HG03139 (cell line): ENCODE data around the gene GDI1.

Source experiments
- ATAC-seq: cut with Tn5 transposase; IDR thresholded peaks from one replicate; pipeline ENCODE4 v1.9.1; 2021; ENCODE audit not compliant: unreplicated experiment

GDI1 gene

GRCh38 chrX:154459832-154460231 lies 22.9 kb downstream of the GDI1 start:
- no peak for ATAC-seq

GRCh38 chrX:154460326-154460725 lies 23.4 kb downstream of the GDI1 start:
- ATAC-seq: no peak

GRCh38 chrX:154462396-154462795 lies 25.4 kb downstream of the GDI1 start:
- ATAC-seq: no peak

DNA sequence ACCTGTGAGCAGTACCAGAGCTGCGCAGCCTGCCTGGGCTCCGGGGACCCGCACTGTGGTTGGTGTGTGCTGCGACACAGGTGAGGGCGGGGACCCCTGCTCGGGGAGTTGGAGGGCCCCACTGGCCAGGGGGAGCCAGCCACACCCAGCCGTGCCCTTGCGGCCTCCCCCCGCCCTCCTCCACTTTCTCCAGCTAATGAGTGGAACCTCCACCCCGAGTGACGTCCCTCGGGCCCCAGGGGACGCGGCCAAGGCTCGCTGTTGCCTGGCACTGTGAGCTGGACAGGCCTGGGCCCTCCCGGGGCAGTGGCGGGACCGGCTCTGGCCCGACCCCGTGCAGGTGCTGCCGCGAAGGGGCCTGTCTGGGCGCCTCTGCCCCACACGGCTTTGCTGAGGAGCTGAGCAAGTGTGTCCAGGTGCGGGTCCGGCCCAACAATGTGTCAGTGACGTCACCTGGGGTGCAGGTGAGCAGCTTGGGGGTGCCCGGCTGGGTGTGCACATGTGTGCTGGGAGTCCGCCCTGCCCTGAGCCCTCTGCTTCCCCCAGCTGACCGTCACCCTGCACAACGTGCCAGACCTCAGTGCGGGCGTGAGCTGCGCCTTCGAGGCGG lies 26.8 kb downstream of the GDI1 start:
- no peak for ATAC-seq

GRCh38 chrX:154464806-154465365 lies 27.9 kb downstream of the GDI1 start:
- no peak for ATAC-seq

GRCh38 chrX:154465601-154466000 lies 28.6 kb downstream of the GDI1 start:
- ATAC-seq: no peak

DNA sequence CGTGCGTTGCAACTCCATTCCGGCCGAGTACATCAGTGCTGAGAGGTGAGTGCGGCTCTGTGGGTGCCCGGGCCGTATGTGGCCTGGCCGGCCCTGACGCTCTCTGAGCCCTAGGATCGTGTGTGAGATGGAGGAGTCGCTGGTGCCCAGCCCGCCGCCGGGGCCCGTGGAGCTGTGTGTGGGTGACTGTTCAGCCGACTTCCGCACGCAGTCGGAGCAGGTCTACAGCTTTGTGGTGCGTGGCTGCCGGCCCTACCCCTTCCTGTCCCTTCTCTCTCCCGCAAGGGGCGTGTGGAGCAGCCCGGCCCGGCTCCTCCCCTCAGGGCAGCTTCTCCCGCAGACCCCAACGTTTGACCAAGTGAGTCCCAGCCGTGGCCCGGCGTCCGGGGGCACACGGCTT lies 29.1 kb downstream of the GDI1 start:
- ATAC-seq: no peak

DNA sequence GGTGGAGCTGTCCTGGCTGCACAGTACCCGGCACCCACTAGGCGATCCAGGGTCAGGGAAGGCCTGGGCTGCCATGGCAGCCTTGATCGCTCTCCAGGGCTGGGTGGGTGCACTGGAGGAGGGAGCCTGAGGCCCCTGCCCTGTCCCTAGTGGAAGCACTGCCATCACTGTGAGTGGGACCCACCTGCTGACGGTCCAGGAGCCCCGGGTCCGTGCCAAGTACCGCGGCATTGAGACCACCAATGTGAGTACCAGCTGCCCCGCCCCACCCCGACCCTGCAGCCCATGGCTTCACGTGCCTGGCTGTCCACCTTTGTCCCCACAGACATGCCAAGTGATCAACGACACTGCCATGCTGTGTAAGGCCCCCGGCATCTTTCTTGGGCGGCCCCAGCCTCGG lies 30.0 kb downstream of the GDI1 start:
- no peak for ATAC-seq

DNA sequence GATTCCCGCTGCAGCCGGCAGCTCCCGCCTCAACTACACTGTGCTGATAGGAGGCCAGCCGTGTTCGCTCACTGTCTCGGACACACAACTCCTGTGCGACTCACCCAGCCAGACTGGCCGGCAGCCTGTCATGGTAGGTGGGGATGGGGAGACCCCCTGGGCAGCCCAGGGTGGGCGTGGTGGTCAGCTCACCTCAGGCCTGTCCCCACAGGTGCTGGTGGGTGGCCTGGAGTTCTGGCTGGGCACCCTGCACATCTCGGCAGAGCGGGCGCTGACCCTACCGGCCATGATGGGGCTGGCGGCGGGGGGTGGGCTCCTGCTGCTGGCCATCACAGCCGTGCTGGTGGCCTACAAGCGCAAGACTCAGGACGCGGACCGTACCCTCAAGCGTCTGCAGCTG lies 30.6 kb downstream of the GDI1 start:
- no peak for ATAC-seq

DNA sequence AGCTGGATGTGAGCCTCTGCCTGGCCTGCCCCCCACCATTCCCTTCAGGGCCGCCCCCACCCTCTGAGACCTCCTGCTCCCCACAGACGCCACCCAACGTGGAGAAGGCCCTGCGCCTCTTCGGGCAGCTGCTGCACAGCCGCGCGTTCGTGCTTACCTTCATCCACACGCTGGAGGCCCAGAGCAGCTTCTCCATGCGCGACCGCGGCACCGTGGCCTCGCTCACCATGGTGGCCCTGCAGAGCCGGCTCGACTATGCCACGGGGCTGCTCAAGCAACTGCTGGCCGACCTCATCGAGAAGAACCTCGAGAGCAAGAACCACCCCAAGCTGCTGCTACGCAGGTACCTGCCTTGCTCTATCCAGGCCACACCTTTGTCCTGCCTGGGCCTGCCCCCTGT lies 31.3 kb downstream of the GDI1 start:
- no peak for ATAC-seq

GRCh38 chrX:154469114-154469513 lies 32.2 kb downstream of the GDI1 start:
- no peak for ATAC-seq

DNA sequence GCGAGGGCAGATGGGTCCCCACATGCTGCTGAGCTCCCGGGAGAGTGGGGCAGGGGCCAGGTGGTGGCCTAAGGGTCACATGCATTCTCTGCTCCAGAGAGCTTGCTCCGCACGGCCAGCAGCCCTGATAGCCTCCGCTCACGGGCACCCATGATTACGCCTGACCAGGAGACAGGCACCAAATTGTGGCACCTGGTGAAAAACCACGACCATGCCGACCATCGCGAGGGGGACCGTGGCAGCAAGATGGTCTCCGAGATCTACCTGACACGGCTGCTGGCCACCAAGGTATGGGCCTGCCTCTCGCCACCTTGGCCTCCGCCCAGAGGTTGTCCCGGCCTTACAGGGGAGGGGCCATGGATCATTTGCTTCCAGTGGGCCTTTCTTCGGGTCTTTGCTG lies 32.9 kb downstream of the GDI1 start:
- ATAC-seq: no peak

- ATAC-seq: no peak
These were observed 33.5 kb downstream of the GDI1 start for GRCh38 chrX:154470434-154470833.

- no peak for ATAC-seq
These were observed 34.1 kb downstream of the GDI1 start for GRCh38 chrX:154470914-154471568.

DNA sequence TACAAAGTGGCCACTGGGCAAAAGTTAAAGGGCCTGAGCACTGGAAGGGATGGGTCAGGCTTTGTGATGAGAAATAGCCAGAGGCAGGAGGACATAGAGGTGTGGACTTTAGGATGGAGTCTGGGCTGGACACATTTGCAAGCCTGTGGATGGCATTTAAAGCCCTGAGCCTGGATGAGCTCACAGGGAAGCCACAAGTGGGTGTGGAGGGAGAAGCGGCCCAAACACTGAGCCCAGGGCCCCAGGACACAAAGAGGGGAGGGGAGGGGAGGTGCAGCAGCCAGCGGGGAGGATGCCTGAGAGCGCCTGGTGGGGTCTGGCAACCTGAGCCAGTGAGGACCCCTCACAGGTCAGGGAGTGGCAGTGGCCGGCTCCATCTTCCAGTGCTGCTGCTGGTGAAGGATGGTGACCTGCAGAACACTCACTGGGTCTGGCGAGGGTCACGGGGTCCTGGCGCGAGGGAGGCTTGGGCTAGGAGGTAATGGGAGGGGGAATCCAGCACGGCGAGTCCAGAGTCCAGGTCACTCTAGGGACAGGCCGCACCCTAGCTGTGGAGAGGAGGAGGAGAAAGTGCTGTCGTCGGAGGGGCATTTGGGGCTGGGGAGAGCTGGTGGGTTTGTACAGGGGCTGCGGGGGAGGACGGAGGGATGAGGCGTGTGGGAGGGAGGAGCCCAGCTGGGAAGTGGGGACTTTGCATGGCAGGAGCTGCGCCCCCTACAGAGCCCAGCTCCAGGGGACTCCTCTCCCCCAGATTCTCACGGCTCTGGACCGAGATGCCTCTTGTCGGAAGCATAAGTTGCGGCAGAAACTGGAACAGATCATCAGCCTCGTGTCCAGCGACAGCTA lies 35.1 kb downstream of the GDI1 start:
- no peak for ATAC-seq

DNA sequence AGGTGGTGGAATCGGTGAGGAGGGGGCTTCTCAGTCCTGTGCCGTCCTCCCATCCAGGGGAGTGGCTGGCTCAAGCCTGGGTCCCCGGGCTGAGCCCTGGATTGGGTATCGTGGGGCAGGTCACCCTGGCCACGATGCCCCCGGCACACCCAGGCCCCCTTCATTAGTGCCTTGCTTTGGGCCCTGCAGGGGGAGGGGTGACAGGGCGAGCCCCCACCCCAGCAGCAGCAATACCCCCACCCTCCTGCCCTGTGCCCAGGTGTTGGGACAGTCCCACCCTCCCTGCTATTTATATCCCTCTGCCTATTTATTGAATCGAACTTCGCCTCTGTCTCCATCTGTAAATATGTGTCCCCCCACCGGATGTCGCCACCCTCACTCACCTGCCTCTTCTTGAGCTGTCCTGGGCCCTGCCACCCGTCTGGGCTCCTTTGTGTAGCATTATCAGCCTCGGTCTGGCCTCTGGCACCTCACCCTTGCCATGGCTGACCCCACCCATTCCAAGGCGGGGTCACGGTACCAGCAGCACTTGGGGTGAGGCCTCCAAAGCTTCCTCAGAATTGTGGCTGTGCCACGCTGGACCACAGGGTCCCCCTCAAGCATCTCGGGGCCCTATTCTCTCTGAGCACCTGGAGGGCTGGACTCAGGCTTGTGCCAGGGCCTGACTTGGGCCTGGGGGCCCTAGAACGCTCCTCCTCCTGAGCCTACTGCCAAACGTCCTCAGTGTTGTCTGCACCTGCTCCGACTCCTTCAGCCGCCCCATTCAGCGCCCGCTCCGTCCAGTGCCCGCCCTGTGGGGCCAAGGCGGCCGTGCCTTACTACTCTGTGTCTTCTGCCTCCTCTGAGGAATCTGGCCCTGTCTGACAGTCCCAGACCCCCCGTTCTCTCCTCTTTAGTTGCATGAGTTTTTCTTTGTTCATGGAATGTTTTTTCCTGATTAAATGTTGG lies 36.0 kb downstream of the GDI1 start:
- no peak for ATAC-seq

GRCh38 chrX:154473683-154474082 lies 36.7 kb downstream of the GDI1 start:
- no peak for ATAC-seq

GRCh38 chrX:154476821-154477220 lies 39.9 kb downstream of the GDI1 start:
- no peak for ATAC-seq

DNA sequence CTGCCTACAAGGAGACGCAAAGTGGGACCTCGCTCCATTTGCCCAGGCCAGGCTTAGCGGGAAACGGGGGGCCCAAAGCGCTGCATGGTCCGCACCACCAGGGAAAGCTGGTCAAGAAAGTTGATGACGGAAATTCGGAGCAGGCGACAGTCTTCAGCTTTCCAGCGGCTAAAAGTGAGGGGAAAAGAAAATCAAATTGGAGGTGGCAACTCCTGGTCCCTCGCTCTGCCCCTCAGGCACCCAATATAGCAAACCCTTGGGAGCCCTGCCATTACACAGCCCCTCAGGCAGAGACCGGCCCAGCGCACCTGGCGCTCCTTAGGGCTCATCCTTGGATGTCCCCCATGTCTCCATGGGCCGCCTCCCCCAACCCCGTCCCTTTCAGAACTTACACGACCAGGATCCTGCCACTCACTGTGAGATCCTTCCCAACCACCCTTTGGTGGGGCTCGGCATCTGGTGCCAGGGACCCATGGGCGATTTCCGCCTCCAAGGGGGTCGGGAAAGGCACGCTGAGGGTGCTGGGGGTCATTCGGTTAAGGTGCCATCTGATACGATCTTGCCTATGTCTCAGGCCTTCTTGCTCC lies 41.0 kb downstream of the GDI1 start:
- ATAC-seq: no peak
